Memory B cell (primary cell): ENCODE measurements around the gene OSBPL5.
"Not testable (repeated sequence)": the region's sequence is repeated elsewhere in the genome, so short reads cannot be mapped to it uniquely, and the experiment has no call there.

Experiments
- ATAC-seq: fragments of 150-1000 bp; cut with Tn5 transposase; 2 replicates; pipeline ENCODE4 v1.10.0; 2021; ENCODE audit warnings: low read depth, mild to moderate bottlenecking, moderate library complexity
- DNase-seq, 2 donors: peaks; one replicate each; pipeline ENCODE4 v3.0.0; 2022; ENCODE audit warnings: low spot score in 2 of 2
- H3K27ac Mint-ChIP-seq: one replicate; pipeline ENCODE4 v1.8.0; 2022; ENCODE audit warnings: mild to moderate bottlenecking, moderate library complexity, mixed read lengths
- H3K27me3 Mint-ChIP-seq: one replicate; pipeline ENCODE4 v1.8.0; 2022; ENCODE audit warnings: mixed read lengths
- H3K36me3 Mint-ChIP-seq: one replicate; pipeline ENCODE4 v1.8.0; 2022; ENCODE audit warnings: mild to moderate bottlenecking, mixed read lengths
- H3K4me1 Mint-ChIP-seq: one replicate; pipeline ENCODE4 v1.8.0; 2022; ENCODE audit warnings: mixed read lengths
- H3K4me3 Mint-ChIP-seq: one replicate; pipeline ENCODE4 v1.8.0; 2022; ENCODE audit warnings: mild to moderate bottlenecking, moderate library complexity, mixed read lengths
- H3K9me3 Mint-ChIP-seq: one replicate; pipeline ENCODE4 v1.8.0; 2022; ENCODE audit warnings: mixed read lengths

Gene OSBPL5

DNA sequence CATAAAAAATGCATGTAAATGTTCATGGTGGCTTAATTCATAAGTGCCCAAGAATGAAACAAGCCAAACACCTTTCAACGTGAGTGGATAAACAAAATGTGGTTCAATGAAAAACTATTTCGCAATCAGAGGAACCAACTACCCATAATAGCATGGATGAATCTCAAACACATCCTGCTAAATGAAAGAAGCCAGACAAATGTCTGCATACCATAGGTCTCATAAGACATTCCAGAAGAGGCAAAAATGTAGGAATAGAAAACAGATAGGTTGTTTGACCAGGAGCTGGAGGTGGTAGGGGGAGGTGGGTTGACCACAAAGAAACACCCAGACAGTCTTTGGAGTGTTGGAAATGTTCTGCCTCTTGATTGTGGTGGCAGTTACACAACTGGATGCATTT lies 13.2 kb upstream of the OSBPL5 start:
- Mint-ChIP-seq H3K4me3 (no peak overlapping the region), H3K27ac (no peak overlapping the region), H3K9me3 (peaks cover 9% of the 10 kb centered on the region), H3K4me1 (no peaks in the 10 kb centered on the region), H3K36me3 (peaks cover 5% of the 10 kb centered on the region), H3K27me3 (peaks cover 8% of the 10 kb centered on the region)
- DNase-seq (no peak), ATAC-seq (no peak)

- DNase-seq (no peak), ATAC-seq (no peak)
- no peak overlapping the region for H3K4me3 Mint-ChIP-seq
- H3K27ac Mint-ChIP-seq: no peak overlapping the region
- H3K27me3 Mint-ChIP-seq: peaks cover 8% of the 10 kb centered on the region
- H3K4me1 Mint-ChIP-seq: no peaks in the 10 kb centered on the region
- peaks cover 9% of the 10 kb centered on the region for H3K9me3 Mint-ChIP-seq
- H3K36me3 Mint-ChIP-seq: peaks cover 5% of the 10 kb centered on the region
Observed at GRCh38 chr11:3177931-3178330, 12.8 kb upstream of the OSBPL5 start.

DNA sequence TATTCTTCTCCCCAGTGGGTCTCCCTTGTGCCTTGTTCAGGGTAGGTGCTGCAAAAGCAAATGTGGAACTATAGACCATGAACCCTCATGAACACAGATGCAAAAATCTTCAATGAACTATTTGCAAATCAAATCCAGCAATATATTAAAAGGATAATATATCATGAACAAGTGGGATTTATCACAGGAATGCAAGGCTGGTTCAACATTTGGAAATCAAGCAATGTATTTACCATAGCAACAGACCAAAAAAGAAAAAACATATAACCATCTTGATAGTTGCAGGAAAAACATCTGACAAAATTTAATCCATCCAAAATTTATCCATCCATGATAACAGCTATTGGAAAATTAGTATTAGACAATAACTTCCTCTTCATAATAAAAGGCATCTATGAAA lies 11.4 kb upstream of the OSBPL5 start:
- peaks cover 8% of the 10 kb centered on the region for H3K27me3 Mint-ChIP-seq
- no peak overlapping the region for H3K4me3 Mint-ChIP-seq
- peaks cover 5% of the 10 kb centered on the region for H3K36me3 Mint-ChIP-seq
- DNase-seq (no peak), ATAC-seq (no peak)
- no peak overlapping the region for H3K27ac Mint-ChIP-seq
- H3K9me3 Mint-ChIP-seq: peaks cover 9% of the 10 kb centered on the region
- no peaks in the 10 kb centered on the region for H3K4me1 Mint-ChIP-seq

GRCh38 chr11:3175194-3175593 lies 10.1 kb upstream of the OSBPL5 start:
- DNase-seq (no peak), ATAC-seq (no peak)
- Mint-ChIP-seq H3K4me1 (no peaks in the 10 kb centered on the region), H3K4me3 (no peak overlapping the region), H3K27me3 (peaks cover 8% of the 10 kb centered on the region), H3K9me3 (peaks cover 9% of the 10 kb centered on the region), H3K27ac (no peak overlapping the region), H3K36me3 (peaks cover 5% of the 10 kb centered on the region)

GRCh38 chr11:3174387-3174786 lies 9.3 kb upstream of the OSBPL5 start:
- H3K9me3 Mint-ChIP-seq: peaks cover 7% of the 10 kb centered on the region
- peaks cover 11% of the 10 kb centered on the region for H3K27me3 Mint-ChIP-seq
- no peaks in the 10 kb centered on the region for H3K4me1 Mint-ChIP-seq
- peaks cover 5% of the 10 kb centered on the region for H3K36me3 Mint-ChIP-seq
- H3K4me3 Mint-ChIP-seq: no peak overlapping the region
- no peak overlapping the region for H3K27ac Mint-ChIP-seq
- DNase-seq: no peak
- no peak for ATAC-seq

DNA sequence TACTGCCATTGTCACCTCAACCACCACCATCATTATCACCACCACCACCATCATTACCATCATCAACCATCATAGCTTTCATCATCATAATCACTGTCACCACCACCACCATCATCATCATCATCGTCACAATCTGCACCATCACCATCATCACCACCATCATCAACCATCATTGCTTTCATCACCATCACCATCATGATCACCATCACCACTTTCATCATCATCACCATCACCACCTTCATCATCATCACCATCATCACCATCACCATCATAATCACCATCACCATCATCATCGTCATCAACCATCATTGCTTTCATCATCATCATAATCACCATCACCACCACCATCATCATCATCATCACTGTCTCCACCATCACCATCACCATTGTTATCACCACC lies 8.7 kb upstream of the OSBPL5 start:
- peaks cover 11% of the 10 kb centered on the region for H3K27me3 Mint-ChIP-seq
- peaks cover 5% of the 10 kb centered on the region for H3K36me3 Mint-ChIP-seq
- H3K4me1 Mint-ChIP-seq: no peaks in the 10 kb centered on the region
- ATAC-seq (no peak), DNase-seq (no peak)
- H3K27ac Mint-ChIP-seq: no peak overlapping the region
- no peak overlapping the region for H3K4me3 Mint-ChIP-seq
- H3K9me3 Mint-ChIP-seq: peaks cover 7% of the 10 kb centered on the region

- DNase-seq (no peak), ATAC-seq (no peak)
- peaks cover 13% of the 10 kb centered on the region for H3K27me3 Mint-ChIP-seq
- H3K27ac Mint-ChIP-seq: no peak overlapping the region
- peaks cover 5% of the 10 kb centered on the region for H3K36me3 Mint-ChIP-seq
- H3K4me3 Mint-ChIP-seq: no peak overlapping the region
- no peaks in the 10 kb centered on the region for H3K4me1 Mint-ChIP-seq
- peaks cover 7% of the 10 kb centered on the region for H3K9me3 Mint-ChIP-seq
Observed at GRCh38 chr11:3171931-3172560, 6.9 kb upstream of the OSBPL5 start.

- H3K36me3 Mint-ChIP-seq: peaks cover 5% of the 10 kb centered on the region
- no peaks in the 10 kb centered on the region for H3K4me1 Mint-ChIP-seq
- ATAC-seq (no peak), DNase-seq (no peak)
- H3K27me3 Mint-ChIP-seq: peaks cover 21% of the 10 kb centered on the region
- H3K9me3 Mint-ChIP-seq: peaks cover 6% of the 10 kb centered on the region
- no peak overlapping the region for H3K27ac Mint-ChIP-seq
- no peak overlapping the region for H3K4me3 Mint-ChIP-seq
Observed at GRCh38 chr11:3170756-3171650, 5.9 kb upstream of the OSBPL5 start.

GRCh38 chr11:3170044-3170755 lies 5.1 kb upstream of the OSBPL5 start:
- no peak for DNase-seq
- Mint-ChIP-seq H3K9me3 (no peaks in the 10 kb centered on the region), H3K4me3 (no peak overlapping the region), H3K4me1 (peaks cover 3% of the 10 kb centered on the region), H3K36me3 (no peaks in the 10 kb centered on the region), H3K27ac (no peak overlapping the region), H3K27me3 (peaks cover 14% of the 10 kb centered on the region)
- ATAC-seq: no peak

GRCh38 chr11:3169255-3170043 lies 4.3 kb upstream of the OSBPL5 start:
- Mint-ChIP-seq H3K4me1 (peaks cover 3% of the 10 kb centered on the region), H3K27me3 (peaks cover 14% of the 10 kb centered on the region), H3K27ac (no peak overlapping the region), H3K36me3 (no peaks in the 10 kb centered on the region), H3K4me3 (no peak overlapping the region), H3K9me3 (no peaks in the 10 kb centered on the region)
- no peak for DNase-seq
- ATAC-seq: no peak

DNA sequence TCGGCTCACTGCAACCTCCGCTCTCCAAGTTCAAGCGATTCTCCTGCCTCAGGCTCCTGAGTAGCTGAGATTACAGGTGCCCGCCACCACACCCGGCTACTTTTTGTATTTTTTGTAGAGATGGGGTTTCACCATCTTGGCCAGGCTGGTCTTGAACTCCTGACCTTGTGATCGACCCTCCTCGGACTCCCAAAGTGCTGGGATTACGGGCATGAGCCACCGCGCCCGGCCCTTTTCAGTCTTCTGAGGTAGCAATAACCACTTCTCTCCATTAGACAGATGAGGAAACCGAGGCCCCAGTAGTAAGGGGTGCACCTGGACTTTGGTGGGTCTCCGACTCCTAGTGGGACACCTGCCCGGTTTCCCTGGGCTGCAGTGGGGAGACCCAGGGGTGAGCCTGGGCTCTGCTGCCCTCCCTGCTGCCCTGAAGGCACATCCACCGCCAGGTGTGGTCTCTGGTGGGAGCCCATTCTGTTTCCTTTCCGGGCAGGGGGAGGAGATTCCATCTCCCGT lies 3.7 kb upstream of the OSBPL5 start:
- not testable (repeated sequence) for H3K36me3 Mint-ChIP-seq, ATAC-seq, DNase-seq, H3K4me3 Mint-ChIP-seq, H3K9me3 Mint-ChIP-seq, H3K27ac Mint-ChIP-seq, H3K4me1 Mint-ChIP-seq
- peaks cover 17% of the 10 kb centered on the region for H3K27me3 Mint-ChIP-seq

DNA sequence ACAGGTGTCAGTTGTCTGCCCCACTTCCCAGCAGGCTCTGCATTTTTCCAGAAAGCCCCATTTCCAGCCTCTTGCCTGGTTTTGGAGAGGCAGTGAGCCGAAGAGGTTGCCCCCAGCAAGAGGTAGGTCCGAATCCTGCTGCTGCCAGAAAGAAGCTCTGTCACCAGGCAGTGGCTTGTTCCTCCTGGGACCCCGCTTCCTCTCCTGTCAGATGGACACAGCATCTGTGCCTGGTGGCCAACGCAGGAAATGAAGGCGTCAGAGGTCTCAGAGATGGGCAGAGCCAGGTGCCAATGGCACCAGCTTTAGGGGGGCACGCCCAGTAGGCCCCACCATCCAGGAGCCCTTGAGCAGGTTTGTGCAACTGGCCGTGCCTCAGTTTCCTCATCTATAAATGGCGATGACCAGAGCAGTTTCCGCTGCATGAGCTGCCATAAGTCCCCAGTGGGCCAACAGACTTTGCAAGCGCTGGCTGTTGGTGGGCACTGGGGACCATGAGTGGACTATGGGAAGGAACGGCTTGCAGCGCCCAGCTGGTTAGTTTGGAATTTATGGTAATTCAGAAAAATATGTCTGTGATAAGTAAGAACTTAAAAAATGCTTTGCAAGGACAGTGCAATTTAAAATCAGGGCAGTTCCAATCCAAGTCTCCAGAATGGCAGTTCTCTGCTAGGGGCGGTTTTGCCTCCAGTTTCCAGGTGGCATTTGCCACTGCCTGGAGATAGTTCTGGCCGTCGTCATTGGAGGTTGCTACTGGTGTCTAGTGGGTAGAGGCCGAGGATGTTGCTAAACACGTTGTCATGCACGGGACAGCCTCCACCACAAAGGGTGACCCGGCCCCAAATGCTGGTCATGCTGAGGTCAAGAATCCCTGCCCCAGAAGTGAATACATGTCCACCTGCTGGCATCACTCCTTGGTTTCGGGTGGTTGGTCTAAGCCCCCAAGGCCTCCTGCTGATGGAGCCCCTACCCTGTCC lies 2.3 kb upstream of the OSBPL5 start:
- Mint-ChIP-seq H3K36me3 (no peaks in the 10 kb centered on the region), H3K4me3 (no peak overlapping the region), H3K27ac (no peak overlapping the region), H3K9me3 (no peaks in the 10 kb centered on the region), H3K4me1 (peaks cover 3% of the 10 kb centered on the region), H3K27me3 (peaks cover 25% of the 10 kb centered on the region)
- ATAC-seq (no peak), DNase-seq (no peak)
